ENCODE measurements around the gene THAP8. TPM values are rescaled to one million over a fixed set of nuclear protein-coding genes. Genes with fewer than 3 reads are reported as not detected.

Gene THAP8
- total and polyA plus RNA-seq, 2 of the 13 experiments (the other 11 are each of a cell fraction or from before 2014, with no cell fraction given): 1.7 to 3.7 TPM

- TF ChIP-seq TGIF2 (CRISPR knock-in tag; IDR thresholded peaks at IDR 0.05): no peak
- TF ChIP-seq ZMYM3 (CRISPR knock-in tag; IDR thresholded peaks at IDR 0.05): 0 out of 2 replicates have a peak, but pooled peaks have one; percentile 3
- 0 out of 2 replicates have a peak, but pooled peaks have one; percentile 25 for TF ChIP-seq ZBED4 (CRISPR knock-in tag; IDR thresholded peaks at IDR 0.05; ENCODE audit: borderline replicate concordance)
- TF ChIP-seq ZNF564 (CRISPR knock-in tag; IDR thresholded peaks at IDR 0.05): peak; percentile 86
- TF ChIP-seq ZFP41 (CRISPR knock-in tag; IDR thresholded peaks at IDR 0.05; ENCODE audit: borderline replicate concordance): no peak
- TF ChIP-seq NR2F2 (IDR thresholded peaks at IDR 0.05; ENCODE audit: borderline replicate concordance, low read depth): 0 out of 2 replicates have a peak, but pooled peaks have one; percentile 49
- no peak; the same call in 1 of the 2 replicates for TF ChIP-seq STAT6 (CRISPR knock-in tag; IDR thresholded peaks at IDR 0.05; ENCODE audit: borderline replicate concordance)
- TF ChIP-seq ZNF547 (CRISPR knock-in tag; IDR thresholded peaks at IDR 0.05): peak; percentile 89
- TF ChIP-seq SIX4 (CRISPR knock-in tag; IDR thresholded peaks at IDR 0.05): 0 out of 2 replicates have a peak, but pooled peaks have one; percentile 25
- TF ChIP-seq ZNF337 (CRISPR knock-in tag; IDR thresholded peaks at IDR 0.05; ENCODE audit: borderline replicate concordance, low read depth): peak; percentile 48; the same call in 1 of the 2 replicates
- no peak for TF ChIP-seq NR3C1 (CRISPR knock-in tag; IDR thresholded peaks at IDR 0.05)
- TF ChIP-seq TAF15 (IDR thresholded peaks at IDR 0.05; ENCODE audit: low read depth, low read length, poor library complexity, severe bottlenecking): no peak
- 0 out of 2 replicates have a peak, but pooled peaks have one; percentile 74 for TF ChIP-seq ZNF546 (CRISPR knock-in tag; conservative IDR thresholded peaks at IDR 0.05)
- peak; percentile 45; the same call in 1 of the 2 replicates for TF ChIP-seq REPIN1 (CRISPR knock-in tag; IDR thresholded peaks at IDR 0.05; ENCODE audit: borderline replicate concordance, low read depth)
- peak; percentile 57 for TF ChIP-seq YY1 (IDR thresholded peaks at IDR 0.05; ENCODE audit: insufficient read depth, insufficient replicate concordance, low read depth, low read length)
- peak; percentile 61; the same call in 1 of the 2 replicates for TF ChIP-seq REL (CRISPR knock-in tag; conservative IDR thresholded peaks at IDR 0.05)
- TF ChIP-seq ZNF644 (CRISPR knock-in tag; IDR thresholded peaks at IDR 0.05; ENCODE audit: low read depth): no peak
- TF ChIP-seq ZNF577 (CRISPR knock-in tag; IDR thresholded peaks at IDR 0.05; ENCODE audit: borderline replicate concordance, low read depth): no peak
- TF ChIP-seq ARHGAP35 (CRISPR knock-in tag; IDR thresholded peaks at IDR 0.05; ENCODE audit: borderline replicate concordance): no peak
- peak; percentile 84 for TF ChIP-seq CREB1 (IDR thresholded peaks at IDR 0.05)
- peak; percentile 93 for TF ChIP-seq CREB1 (CRISPR knock-in tag; IDR thresholded peaks at IDR 0.05)
- TF ChIP-seq ZNF616 (CRISPR knock-in tag; IDR thresholded peaks at IDR 0.05; ENCODE audit: low read depth): 0 out of 2 replicates have a peak, but pooled peaks have one; percentile 53
Observed at GRCh38 chr19:35995048-35995993, 58.8 kb downstream of the THAP8 start, which contains the start of gene SDHAF1 (continued).
